ENCODE data around the gene SPPL2C.

SPPL2C gene

GRCh38 chr17:45819632-45820031 is 25.0 kb upstream of the SPPL2C start:
- Histone ChIP-seq H3K36me3 (ENCODE audit: control insufficient read depth in 1 of 2, insufficient read depth in 2 of 2, low read length in 2 of 2) (no peaks in the 10 kb centered on the region), H3K27me3 (ENCODE audit: low read depth, low read length) (no peaks in the 10 kb centered on the region), H3K4me1 (ENCODE audit: control insufficient read depth in 1 of 2, insufficient read depth in 2 of 2, low read length in 2 of 2) (no peaks in the 10 kb centered on the region), H3K4me3 (ENCODE audit: low read depth in 1 of 2, low read length in 2 of 2) (no peak overlapping the region), H3K27ac (ENCODE audit: low read length) (no peak overlapping the region), H3K9me3 (ENCODE audit: control insufficient read depth in 1 of 2, low read length in 2 of 2) (no peaks in the 10 kb centered on the region)

GRCh38 chr17:45820052-45820780 is 24.5 kb upstream of the SPPL2C start:
- H3K4me3 ChIP-seq (ENCODE audit: low read depth in 1 of 2, low read length in 2 of 2), result no peak overlapping the region
- no peaks in the 10 kb centered on the region for H3K36me3 ChIP-seq (ENCODE audit: control insufficient read depth in 1 of 2, insufficient read depth in 2 of 2, low read length in 2 of 2)
- H3K9me3 ChIP-seq (ENCODE audit: control insufficient read depth in 1 of 2, low read length in 2 of 2), result no peaks in the 10 kb centered on the region
- H3K4me1 ChIP-seq (ENCODE audit: control insufficient read depth in 1 of 2, insufficient read depth in 2 of 2, low read length in 2 of 2), result no peaks in the 10 kb centered on the region
- H3K27ac ChIP-seq (ENCODE audit: low read length), result no peak overlapping the region
- H3K27me3 ChIP-seq (ENCODE audit: low read depth, low read length), result no peaks in the 10 kb centered on the region

DNA sequence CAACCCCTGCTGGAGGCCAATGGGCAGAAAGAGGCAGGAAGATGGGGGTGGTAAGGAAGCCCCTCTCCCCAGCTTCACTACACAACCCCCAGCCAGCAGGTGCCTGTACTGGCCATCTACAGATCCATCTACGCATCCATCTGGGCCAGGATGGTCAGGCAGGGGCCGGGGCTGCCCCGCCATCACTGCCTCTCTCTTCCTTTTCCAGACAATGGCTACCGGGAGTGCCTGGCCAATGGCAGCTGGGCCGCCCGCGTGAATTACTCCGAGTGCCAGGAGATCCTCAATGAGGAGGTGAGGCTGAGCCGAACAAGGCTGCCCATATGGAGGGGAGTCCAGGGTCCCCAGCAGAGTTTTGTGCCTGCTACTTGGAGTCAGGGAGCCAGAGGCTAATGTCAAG is 23.5 kb upstream of the SPPL2C start:
- Histone ChIP-seq H3K9me3 (ENCODE audit: control insufficient read depth in 1 of 2, low read length in 2 of 2) (no peaks in the 10 kb centered on the region), H3K4me1 (ENCODE audit: control insufficient read depth in 1 of 2, insufficient read depth in 2 of 2, low read length in 2 of 2) (no peaks in the 10 kb centered on the region), H3K4me3 (ENCODE audit: low read depth in 1 of 2, low read length in 2 of 2) (no peak overlapping the region), H3K27ac (ENCODE audit: low read length) (no peak overlapping the region), H3K36me3 (ENCODE audit: control insufficient read depth in 1 of 2, insufficient read depth in 2 of 2, low read length in 2 of 2) (no peaks in the 10 kb centered on the region), H3K27me3 (ENCODE audit: low read depth, low read length) (no peaks in the 10 kb centered on the region)

DNA sequence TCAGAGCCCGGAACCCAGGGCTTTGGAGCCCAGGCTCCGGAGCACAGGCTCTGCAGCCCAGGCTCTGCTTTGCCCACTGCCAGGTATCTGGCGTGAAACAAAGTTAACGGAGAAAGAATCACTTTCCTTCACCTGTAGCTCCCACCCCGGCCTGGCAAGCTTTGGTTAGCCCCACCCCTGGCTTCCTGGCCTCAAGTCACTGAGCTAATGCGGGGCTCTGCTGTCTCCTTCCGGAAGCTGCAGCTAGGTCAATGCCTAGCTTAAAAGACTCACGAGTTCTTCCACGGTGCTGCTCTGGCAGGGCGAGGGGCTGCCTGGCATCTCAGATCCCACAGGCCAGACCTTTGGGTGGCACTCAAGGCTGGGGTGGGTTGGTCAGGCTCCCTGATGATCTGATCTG is 21.1 kb upstream of the SPPL2C start:
- no peak overlapping the region for H3K4me3 ChIP-seq (ENCODE audit: low read depth in 1 of 2, low read length in 2 of 2)
- H3K36me3 ChIP-seq (ENCODE audit: control insufficient read depth in 1 of 2, insufficient read depth in 2 of 2, low read length in 2 of 2), result no peaks in the 10 kb centered on the region
- no peak overlapping the region for H3K27ac ChIP-seq (ENCODE audit: low read length)
- no peaks in the 10 kb centered on the region for H3K27me3 ChIP-seq (ENCODE audit: low read depth, low read length)
- H3K4me1 ChIP-seq (ENCODE audit: control insufficient read depth in 1 of 2, insufficient read depth in 2 of 2, low read length in 2 of 2), result no peaks in the 10 kb centered on the region
- no peaks in the 10 kb centered on the region for H3K9me3 ChIP-seq (ENCODE audit: control insufficient read depth in 1 of 2, low read length in 2 of 2)

DNA sequence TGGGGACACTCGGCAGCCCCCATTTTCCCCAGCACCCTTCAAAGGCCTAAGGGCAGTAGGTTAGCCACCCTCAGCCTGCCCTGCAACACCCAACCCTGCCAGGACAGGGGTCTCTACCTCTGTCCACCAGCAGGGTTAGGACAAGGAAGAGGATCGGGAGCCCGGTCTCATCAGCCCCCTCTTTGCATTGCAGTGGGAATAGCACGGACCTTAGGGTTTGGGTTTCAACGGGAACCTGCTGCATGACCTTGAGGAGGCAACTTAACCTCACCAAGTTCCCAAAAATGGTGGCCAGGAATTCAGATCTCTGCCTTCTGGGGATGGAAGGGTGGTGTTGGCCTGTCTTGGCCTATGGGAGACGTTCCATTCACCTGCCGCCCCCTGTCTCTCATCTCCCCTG is 20.2 kb upstream of the SPPL2C start:
- no peaks in the 10 kb centered on the region for H3K36me3 ChIP-seq (ENCODE audit: control insufficient read depth in 1 of 2, insufficient read depth in 2 of 2, low read length in 2 of 2)
- H3K4me1 ChIP-seq (ENCODE audit: control insufficient read depth in 1 of 2, insufficient read depth in 2 of 2, low read length in 2 of 2), result no peaks in the 10 kb centered on the region
- H3K4me3 ChIP-seq (ENCODE audit: low read depth in 1 of 2, low read length in 2 of 2), result no peak overlapping the region
- no peak overlapping the region for H3K27ac ChIP-seq (ENCODE audit: low read length)
- H3K9me3 ChIP-seq (ENCODE audit: control insufficient read depth in 1 of 2, low read length in 2 of 2), result no peaks in the 10 kb centered on the region
- no peaks in the 10 kb centered on the region for H3K27me3 ChIP-seq (ENCODE audit: low read depth, low read length)

- Histone ChIP-seq H3K27ac (ENCODE audit: low read length) (no peak overlapping the region), H3K9me3 (ENCODE audit: control insufficient read depth in 1 of 2, low read length in 2 of 2) (no peaks in the 10 kb centered on the region), H3K36me3 (ENCODE audit: control insufficient read depth in 1 of 2, insufficient read depth in 2 of 2, low read length in 2 of 2) (no peaks in the 10 kb centered on the region), H3K4me3 (ENCODE audit: low read depth in 1 of 2, low read length in 2 of 2) (no peak overlapping the region), H3K27me3 (ENCODE audit: low read depth, low read length) (no peaks in the 10 kb centered on the region), H3K4me1 (ENCODE audit: control insufficient read depth in 1 of 2, insufficient read depth in 2 of 2, low read length in 2 of 2) (no peaks in the 10 kb centered on the region)
Observed at GRCh38 chr17:45824901-45825492, 19.7 kb upstream of the SPPL2C start.

- Histone ChIP-seq H3K36me3 (ENCODE audit: control insufficient read depth in 1 of 2, insufficient read depth in 2 of 2, low read length in 2 of 2) (no peaks in the 10 kb centered on the region), H3K9me3 (ENCODE audit: control insufficient read depth in 1 of 2, low read length in 2 of 2) (no peaks in the 10 kb centered on the region), H3K27ac (ENCODE audit: low read length) (no peak overlapping the region), H3K27me3 (ENCODE audit: low read depth, low read length) (no peaks in the 10 kb centered on the region), H3K4me3 (ENCODE audit: low read depth in 1 of 2, low read length in 2 of 2) (no peak overlapping the region), H3K4me1 (ENCODE audit: control insufficient read depth in 1 of 2, insufficient read depth in 2 of 2, low read length in 2 of 2) (no peaks in the 10 kb centered on the region)
Observed at GRCh38 chr17:45825792-45826191, 18.9 kb upstream of the SPPL2C start.

- Histone ChIP-seq H3K9me3 (ENCODE audit: control insufficient read depth in 1 of 2, low read length in 2 of 2) (no peaks in the 10 kb centered on the region), H3K27ac (ENCODE audit: low read length) (no peak overlapping the region), H3K36me3 (ENCODE audit: control insufficient read depth in 1 of 2, insufficient read depth in 2 of 2, low read length in 2 of 2) (no peaks in the 10 kb centered on the region), H3K27me3 (ENCODE audit: low read depth, low read length) (no peaks in the 10 kb centered on the region), H3K4me1 (ENCODE audit: control insufficient read depth in 1 of 2, insufficient read depth in 2 of 2, low read length in 2 of 2) (no peaks in the 10 kb centered on the region), H3K4me3 (ENCODE audit: low read depth in 1 of 2, low read length in 2 of 2) (no peak overlapping the region)
Observed at GRCh38 chr17:45826919-45827588, 17.6 kb upstream of the SPPL2C start.

GRCh38 chr17:45828171-45828570 is 16.5 kb upstream of the SPPL2C start:
- Histone ChIP-seq H3K4me1 (ENCODE audit: control insufficient read depth in 1 of 2, insufficient read depth in 2 of 2, low read length in 2 of 2) (no peaks in the 10 kb centered on the region), H3K27ac (ENCODE audit: low read length) (no peak overlapping the region), H3K27me3 (ENCODE audit: low read depth, low read length) (no peaks in the 10 kb centered on the region), H3K4me3 (ENCODE audit: low read depth in 1 of 2, low read length in 2 of 2) (no peak overlapping the region), H3K36me3 (ENCODE audit: control insufficient read depth in 1 of 2, insufficient read depth in 2 of 2, low read length in 2 of 2) (no peaks in the 10 kb centered on the region), H3K9me3 (ENCODE audit: control insufficient read depth in 1 of 2, low read length in 2 of 2) (no peaks in the 10 kb centered on the region)

DNA sequence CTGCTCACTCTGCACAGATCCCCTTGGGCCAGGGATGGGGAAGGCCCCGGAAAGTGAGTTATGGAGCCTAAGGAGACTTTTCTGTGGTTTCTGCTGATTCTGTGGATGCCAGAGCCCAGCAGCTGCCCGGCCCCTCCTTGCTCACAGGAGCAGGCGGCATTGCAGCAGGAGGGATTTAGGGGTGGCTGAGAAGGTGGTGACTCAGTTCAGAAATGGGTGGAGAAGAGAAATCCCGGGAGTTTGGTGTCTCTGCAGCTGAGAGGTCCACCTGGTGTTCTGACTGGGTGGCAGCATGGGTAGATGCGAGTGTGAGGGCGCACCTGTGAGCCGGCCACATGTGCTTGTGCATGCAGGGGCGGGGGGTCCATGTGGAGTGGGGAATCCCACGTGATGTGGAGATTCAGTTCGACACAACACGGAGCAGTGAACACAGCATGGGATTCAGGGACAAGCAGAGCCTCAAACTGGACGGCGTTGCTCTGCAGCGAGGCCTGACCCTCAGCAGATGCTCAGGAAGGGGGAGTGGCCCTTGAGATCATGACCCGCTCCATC is 16.0 kb upstream of the SPPL2C start:
- Histone ChIP-seq H3K36me3 (ENCODE audit: control insufficient read depth in 1 of 2, insufficient read depth in 2 of 2, low read length in 2 of 2) (no peaks in the 10 kb centered on the region), H3K4me1 (ENCODE audit: control insufficient read depth in 1 of 2, insufficient read depth in 2 of 2, low read length in 2 of 2) (no peaks in the 10 kb centered on the region), H3K9me3 (ENCODE audit: control insufficient read depth in 1 of 2, low read length in 2 of 2) (no peaks in the 10 kb centered on the region), H3K27ac (ENCODE audit: low read length) (no peak overlapping the region), H3K27me3 (ENCODE audit: low read depth, low read length) (no peaks in the 10 kb centered on the region), H3K4me3 (ENCODE audit: low read depth in 1 of 2, low read length in 2 of 2) (no peak overlapping the region)

DNA sequence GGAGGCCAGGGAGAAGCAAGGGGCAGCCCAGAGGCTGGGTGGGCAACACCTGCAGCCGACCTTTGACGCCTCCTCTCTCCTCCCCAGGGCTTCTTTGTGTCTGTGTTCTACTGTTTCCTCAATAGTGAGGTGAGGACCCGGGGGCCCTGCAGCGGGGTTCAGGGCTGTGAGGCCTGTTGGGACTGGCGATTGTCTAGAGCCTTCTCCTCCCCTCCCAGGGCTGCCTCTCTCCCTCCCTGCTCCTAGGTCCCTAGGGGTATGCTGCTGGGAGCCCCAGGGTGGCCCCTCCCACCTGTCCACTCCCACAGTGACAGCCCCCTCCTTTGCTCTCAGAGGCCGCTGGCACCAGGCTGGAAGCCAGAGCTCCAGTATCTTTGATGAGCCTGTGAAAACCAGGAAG is 10.8 kb upstream of the SPPL2C start:
- Histone ChIP-seq H3K27ac (ENCODE audit: low read length) (no peak overlapping the region), H3K27me3 (ENCODE audit: low read depth, low read length) (no peaks in the 10 kb centered on the region), H3K4me1 (ENCODE audit: control insufficient read depth in 1 of 2, insufficient read depth in 2 of 2, low read length in 2 of 2) (no peaks in the 10 kb centered on the region), H3K9me3 (ENCODE audit: control insufficient read depth in 1 of 2, low read length in 2 of 2) (no peaks in the 10 kb centered on the region), H3K36me3 (ENCODE audit: control insufficient read depth in 1 of 2, insufficient read depth in 2 of 2, low read length in 2 of 2) (no peaks in the 10 kb centered on the region), H3K4me3 (ENCODE audit: low read depth in 1 of 2, low read length in 2 of 2) (no peak overlapping the region)

Data from muscle layer of duodenum (tissue), 2 donors.